ENCODE measurements around the gene LGALS9C.
"Not testable (repeated sequence)": the region's sequence is repeated elsewhere in the genome, so short reads cannot be mapped to it uniquely, and the experiment has no call there.

GRCh38 chr17:18451969-18452368, 24.6 kb upstream of the LGALS9C start:
- not testable (repeated sequence) for TF ChIP-seq CTCF (conservative IDR thresholded peaks at IDR 0.05 in 1 of 2, IDR thresholded peaks at IDR 0.05 in 1 of 2; ENCODE audit: extremely low read depth in 1 of 2, insufficient read depth in 1 of 2, low read depth in 1 of 2, low read length in 2 of 2); EZH2 (IDR thresholded peaks at IDR 0.05; ENCODE audit: borderline replicate concordance, low read length)

Data from mammary epithelial cell (primary cell).